GM12878 (cell line): ENCODE results near the gene PDE8B. TPM values are rescaled to one million over a fixed set of nuclear protein-coding genes. Genes with fewer than 3 reads are reported as not detected.

Experiments
- ATAC-seq: fragments of 200-7000 bp; cut with Tn5 transposase; 3 replicates; pipeline ENCODE4 v1.9.1; 2020; ENCODE audit warnings: mild to moderate bottlenecking, moderate library complexity
- BruUV-seq: library from RNA; stranded (reverse); fragments of 400-500 nt; replicated peaks from 2 replicates; lab custom pipeline; 2021; lab: Mats Ljungman, UMichigan
- CTCF ChIA-PET: fragments of 300-600 bp; sonication (Branson Sonifier 250); formaldehyde crosslinking; extraction: SDS; loops from one replicate; lab custom pipeline; 2021; ENCODE audit warnings: inconsistent platforms; lab: Yijun Ruan, JAX
- POLR2A ChIA-PET: fragments of 350-600 bp; formaldehyde crosslinking; extraction: SDS; loops from one replicate; lab custom pipeline; 2021; ENCODE audit warnings: inconsistent platforms; lab: Charles Lee
- RAD21 ChIA-PET: fragments of 300-600 bp; sonication (Branson Sonifier 250); formaldehyde crosslinking; loops from one replicate; lab custom pipeline; 2023; ENCODE audit warnings: antibody characterized with exemption; ENCODE audit not compliant: unreplicated experiment; lab: Charles Lee
- SMC1A ChIA-PET: fragments of 300-600 bp; sonication (Branson Sonifier 250); formaldehyde crosslinking; loops from one replicate; lab custom pipeline; 2023; ENCODE audit not compliant: unreplicated experiment, uncharacterized antibody; lab: Charles Lee
- DNase-seq: peaks from one replicate; pipeline ENCODE4 v3.0.0-alpha.2; 2011; ENCODE audit warnings: low read depth, low spot score
- FAIRE-seq: peaks from 3 replicates; lab custom pipeline; 2011; peaks lifted over from hg19 to GRCh38; lab: Jason Lieb, UNC
- H2AFZ ChIP-seq: 2 replicates; pipeline ENCODE4 v1.6.0; 2011; ENCODE audit warnings: low read depth, low read length, control low read depth; ENCODE audit not compliant: control insufficient read depth
- H3K27ac ChIP-seq: 2 replicates; pipeline ENCODE4 v1.5.1; 2011; ENCODE audit warnings: control low read depth; ENCODE audit not compliant: control insufficient read depth, insufficient read depth
- H3K27me3 ChIP-seq, 2 experiments: replicated peaks in 1 of 2; 2 replicates each; pipeline versions ENCODE4 v1.6.0 to v1.6.1; 2011; ENCODE audit warnings: low read length in 1 of 2; ENCODE audit not compliant: control insufficient read depth in 2 of 2, insufficient read depth in 2 of 2
- H3K36me3 ChIP-seq, 2 experiments: 2 replicates each; pipeline ENCODE4 v1.5.1; 2011; ENCODE audit warnings: low read length in 1 of 2; ENCODE audit not compliant: control insufficient read depth in 2 of 2, insufficient read depth in 2 of 2
- H3K4me1 ChIP-seq: 2 replicates; pipeline ENCODE4 v1.6.1; 2011; ENCODE audit warnings: mild to moderate bottlenecking, low read length, moderate library complexity, mixed read lengths; ENCODE audit not compliant: control insufficient read depth, insufficient read depth
- H3K4me2 ChIP-seq: 2 replicates; pipeline ENCODE4 v1.6.0; 2011; ENCODE audit warnings: control low read depth; ENCODE audit not compliant: control insufficient read depth, insufficient read depth
- H3K4me3 ChIP-seq: fragments of 200-600 bp; sonication (generic); 2 replicates; pipeline ENCODE4 v1.5.1; 2016
- H3K79me2 ChIP-seq: 2 replicates; pipeline ENCODE4 v1.6.0; 2011; ENCODE audit warnings: low read length; ENCODE audit not compliant: control insufficient read depth, insufficient read depth
- H3K9ac ChIP-seq: 2 replicates; pipeline ENCODE4 v1.8.0; 2011; ENCODE audit warnings: low read length, control low read depth, mixed read lengths; ENCODE audit not compliant: control insufficient read depth, insufficient read depth
- H3K9me3 ChIP-seq: replicated peaks from 3 replicates; pipeline ENCODE4 v1.5.1; 2011; ENCODE audit warnings: mild to moderate bottlenecking, low read length; ENCODE audit not compliant: control insufficient read depth, insufficient read depth
- H4K20me1 ChIP-seq: 2 replicates; pipeline ENCODE4 v1.6.0; 2011; ENCODE audit not compliant: control insufficient read depth, insufficient read depth
- CHD1 ChIP-seq: IDR thresholded peaks from 2 replicates; pipeline ENCODE4 v1.6.1; 2012; ENCODE audit warnings: low read depth, low read length, improper control_type of control experiment
- EED ChIP-seq: sonication (generic); IDR thresholded peaks from 2 replicates; pipeline ENCODE4 v1.6.1; 2016; ENCODE audit warnings: antibody characterized with exemption, low read depth
- EP300 ChIP-seq, 2 experiments: fragments of 150-350 bp in 1 of 2; IDR thresholded peaks; 2 replicates each; pipeline ENCODE4 v1.6.1; 2011 to 2012; ENCODE audit warnings: low read depth in 2 of 2, low read length in 2 of 2, borderline replicate concordance in 1 of 2, improper control_type of control experiment in 1 of 2, inconsistent platforms in 1 of 2; ENCODE audit not compliant: control insufficient read depth in 1 of 2
- FOXM1 ChIP-seq: IDR thresholded peaks from 2 replicates; pipeline ENCODE4 v1.6.1; 2012; ENCODE audit warnings: low read depth, mild to moderate bottlenecking, inconsistent platforms, low read length, moderate library complexity
- MEF2B ChIP-seq: fragments of 450-650 bp; IDR thresholded peaks from 2 replicates; pipeline ENCODE4 v1.6.1; 2018; ENCODE audit warnings: mild to moderate bottlenecking, moderate library complexity; ENCODE audit not compliant: partially characterized antibody, poor library complexity, severe bottlenecking
- NR2C1 ChIP-seq: fragments of 450-650 bp; IDR thresholded peaks from 2 replicates; pipeline ENCODE4 v1.6.1; 2017; ENCODE audit warnings: antibody characterized with exemption, mild to moderate bottlenecking, moderate library complexity
- PAX8 ChIP-seq: fragments of 450-650 bp; IDR thresholded peaks from 2 replicates; pipeline ENCODE4 v1.6.1; 2017; ENCODE audit warnings: mild to moderate bottlenecking, moderate library complexity
- PBX3 ChIP-seq: IDR thresholded peaks from 2 replicates; pipeline ENCODE4 v1.6.1; 2011; ENCODE audit warnings: mild to moderate bottlenecking, low read depth, low read length, moderate library complexity; ENCODE audit not compliant: insufficient replicate concordance
- POU2F2 ChIP-seq: IDR thresholded peaks from 3 replicates; pipeline ENCODE4 v1.6.1; 2011; ENCODE audit warnings: low read depth, mild to moderate bottlenecking, low read length, borderline replicate concordance
- SRF ChIP-seq, 2 experiments: IDR thresholded peaks; 2 replicates each; pipeline ENCODE4 v1.6.1; 2011; ENCODE audit warnings: low read depth in 2 of 2, low read length in 2 of 2, mild to moderate bottlenecking in 1 of 2, moderate library complexity in 1 of 2
- STAT1 ChIP-seq: fragments of 450-650 bp; conservative IDR thresholded peaks from 2 replicates; pipeline ENCODE4 v1.6.1; 2014; ENCODE audit warnings: antibody characterized with exemption, mild to moderate bottlenecking
- TAF1 ChIP-seq: IDR thresholded peaks from 2 replicates; pipeline ENCODE4 v1.6.1; 2011; ENCODE audit warnings: mild to moderate bottlenecking, low read depth, low read length, borderline replicate concordance
- TCF12 ChIP-seq: IDR thresholded peaks from 2 replicates; pipeline ENCODE4 v1.6.1; 2011; ENCODE audit warnings: low read depth, mild to moderate bottlenecking, low read length
- WRNIP1 ChIP-seq: IDR thresholded peaks from 2 replicates; pipeline ENCODE4 v1.6.1; 2011; ENCODE audit warnings: low read depth, low read length, improper control_type of control experiment, borderline replicate concordance
- ZNF384 ChIP-seq: IDR thresholded peaks from 2 replicates; pipeline ENCODE4 v1.6.1; 2012; ENCODE audit warnings: low read depth, mild to moderate bottlenecking, low read length, improper control_type of control experiment, borderline replicate concordance
- WGBS: methylation state at CpG from one replicate; pipeline ENCODE4 v1.1.6; 2016; ENCODE audit warnings: low lambda C conversion rate; ENCODE audit not compliant: insufficient replicate concordance, insufficient coverage; ENCODE audit errors: missing lambda C conversion rate; 5-methylcytosine and 5-hydroxymethylcytosine counted together
- in situ Hi-C: fragments of 300-500 bp; cut with MboI; formaldehyde crosslinking; loops from 9 replicates; pipeline ENCODE4 v1.14.3; 2018; ENCODE audit warnings: mixed read lengths
- intact Hi-C: fragments of 100-400 bp; cut with micrococcal nuclease; formaldehyde crosslinking; loops from one replicate; pipeline ENCODE4 v1.14.2; 2022; ENCODE audit not compliant: unreplicated experiment
- polyA plus RNA-seq, 11 experiments: library from polyadenylated mRNA; depleted of rRNA in 4 of 11; unstranded in 6 of 11; stranded (reverse) in 5 of 11; fragments of >200 nt; fragmentation: Nextera tagmentation in 4 of 11; fragmentation: Illumina TruSeq in 1 of 11; extraction: Ambion mirVana in 4 of 11; extraction: Trizol in 1 of 11; gene quantifications; 1 replicate in 1 of 11; 2 replicates in 10 of 11; pipeline versions ENCODE4 v1.2.1 to v1.2.3, GENCODE V29; 2011 to 2016; ENCODE audit warnings: inconsistent platforms in 2 of 11, missing spikeins in 2 of 11, low read depth in 1 of 11
- total RNA-seq, 4 experiments: library from RNA; depleted of rRNA in 3 of 4; stranded (reverse); fragments of >200 nt in 3 of 4; fragmentation: Illumina TruSeq in 1 of 4; extraction: Trizol in 1 of 4; gene quantifications; 2 replicates each; pipeline versions ENCODE4 v1.2.1 to v1.2.3, GENCODE V29; 2013 to 2021
- TF ChIP-seq, protein P1 (sequence below): fragments of 450-650 bp; IDR thresholded peaks from 2 replicates; pipeline ENCODE4 v1.6.1; 2016; ENCODE audit warnings: mild to moderate bottlenecking

Gene PDE8B
- total and polyA plus RNA-seq, 10 of the 15 experiments (the other 5 are each of a cell fraction or from before 2014, with no cell fraction given): 0.03 to 0.44 (median 0.20) TPM; not detected in 3

GRCh38 chr5:77298146-77298545, 87.7 kb downstream of the PDE8B start:
- H2AFZ ChIP-seq: no peak overlapping the region
- SMC1A ChIA-PET: no interaction called here
- H3K9ac ChIP-seq: no peak overlapping the region
- no peak for ATAC-seq
- no TSS peak for BruUV-seq
- H3K4me3 ChIP-seq: no peak overlapping the region
- H3K4me2 ChIP-seq: no peak overlapping the region
- no peak for FAIRE-seq
- 0 out of 2 replicates have a peak, but pooled peaks cover 3% of the 10 kb centered on the region for H3K4me1 ChIP-seq
- H4K20me1 ChIP-seq: no peaks in the 10 kb centered on the region
- no peaks in the 10 kb centered on the region for H3K79me2 ChIP-seq
- H3K36me3 ChIP-seq: no peaks in the 10 kb centered on the region
- CTCF ChIA-PET: interaction anchor here (0.6 kb wide), 1 partner anchor 36 kb away, joined by 3 read pairs; no protein-coding TSS in a partner anchor
- TF ChIP-seq EED: no peak
- TF ChIP-seq TCF12: no peak
- TF ChIP-seq CHD1: no peak
- H3K27me3 ChIP-seq: no peaks in the 10 kb centered on the region
- RAD21 ChIA-PET: no interaction called here
- DNase-seq: no peak
- in situ Hi-C loops: no loop called here
- H3K27ac ChIP-seq: no peak overlapping the region
- WGBS: 15% methylated on average over 3 of the region's 3 CpGs
- POLR2A ChIA-PET: no interaction called here
- H3K9me3 ChIP-seq: no peaks in the 10 kb centered on the region
- intact Hi-C loops: no loop called here

DNA sequence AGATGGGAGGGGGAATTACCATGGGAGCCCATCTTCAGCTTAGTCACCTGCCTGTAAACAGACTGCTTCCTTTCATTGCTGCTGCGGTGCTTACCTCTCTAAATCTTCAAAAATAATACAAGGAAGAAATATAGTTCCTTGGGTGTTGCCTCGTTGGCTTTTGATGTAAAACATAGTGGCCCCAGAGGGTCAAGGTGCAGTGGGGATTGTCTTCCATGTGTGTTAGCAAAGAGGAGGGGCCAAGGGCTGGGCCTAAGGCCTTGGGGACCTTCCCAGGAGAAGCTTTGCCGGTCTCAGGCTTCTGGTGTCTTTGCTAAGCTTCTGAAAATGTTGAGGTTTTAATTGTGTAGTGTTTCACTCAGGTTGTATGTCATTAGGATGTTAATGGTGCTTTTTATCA, 90.0 kb downstream of the PDE8B start:
- CTCF ChIA-PET: no interaction called here
- Histone ChIP-seq H3K36me3 (no peaks in the 10 kb centered on the region), H4K20me1 (no peaks in the 10 kb centered on the region), H3K4me1 (no peaks in the 10 kb centered on the region), H3K4me3 (no peak overlapping the region), H3K9ac (no peak overlapping the region), H3K27ac (no peak overlapping the region), H3K79me2 (no peaks in the 10 kb centered on the region), H3K4me2 (no peak overlapping the region), H2AFZ (no peak overlapping the region), H3K27me3 (no peaks in the 10 kb centered on the region), H3K9me3 (no peaks in the 10 kb centered on the region)
- WGBS: 30% methylated on average over 3 of the region's 3 CpGs
- SMC1A ChIA-PET: interaction anchor here (0.7 kb wide), 1 partner anchor 96 kb away, joined by 3 read pairs; no protein-coding TSS in a partner anchor
- BruUV-seq: no TSS peak
- intact Hi-C loops: no loop called here
- RAD21 ChIA-PET: no interaction called here
- POLR2A ChIA-PET: interaction anchor here (0.9 kb wide), 1 partner anchor 40 kb away, joined by 3 read pairs; no protein-coding TSS in a partner anchor
- FAIRE-seq (no peak), DNase-seq (no peak), ATAC-seq (no peak)
- in situ Hi-C loops: no loop called here
- TF ChIP-seq TAF1 (no peak), FOXM1 (no peak), SRF (IDR thresholded peaks at IDR 0.05; ENCODE audit: low read depth in 2 of 2, low read length in 2 of 2) (no peak), NR2C1 (no peak), EP300 (IDR thresholded peaks at IDR 0.05; ENCODE audit: borderline replicate concordance in 1 of 2, control insufficient read depth in 1 of 2, low read depth in 2 of 2, low read length in 2 of 2) (no peak), PAX8 (no peak), ZNF384 (no peak), TCF12 (no peak), MEF2B (no peak), POU2F2 (no peak), STAT1 (no peak), WRNIP1 (no peak), PBX3 (no peak)
- TF ChIP-seq, protein P1, sequence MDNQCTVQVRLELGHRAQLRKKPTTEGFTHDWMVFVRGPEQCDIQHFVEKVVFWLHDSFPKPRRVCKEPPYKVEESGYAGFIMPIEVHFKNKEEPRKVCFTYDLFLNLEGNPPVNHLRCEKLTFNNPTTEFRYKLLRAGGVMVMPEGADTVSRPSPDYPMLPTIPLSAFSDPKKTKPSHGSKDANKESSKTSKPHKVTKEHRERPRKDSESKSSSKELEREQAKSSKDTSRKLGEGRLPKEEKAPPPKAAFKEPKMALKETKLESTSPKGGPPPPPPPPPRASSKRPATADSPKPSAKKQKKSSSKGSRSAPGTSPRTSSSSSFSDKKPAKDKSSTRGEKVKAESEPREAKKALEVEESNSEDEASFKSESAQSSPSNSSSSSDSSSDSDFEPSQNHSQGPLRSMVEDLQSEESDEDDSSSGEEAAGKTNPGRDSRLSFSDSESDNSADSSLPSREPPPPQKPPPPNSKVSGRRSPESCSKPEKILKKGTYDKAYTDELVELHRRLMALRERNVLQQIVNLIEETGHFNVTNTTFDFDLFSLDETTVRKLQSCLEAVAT: no peak
